Skeletal muscle tissue (tissue), 4 donors: ENCODE measurements around the gene MEIKIN. TPM values are rescaled to one million over a fixed set of nuclear protein-coding genes. Genes with fewer than 3 reads are reported as not detected.

Source experiments
- H3K27ac ChIP-seq: one replicate; pipeline ENCODE4 v1.7.0; 2013; ENCODE audit warnings: mild to moderate bottlenecking, low read depth, low read length, inconsistent platforms
- H3K27me3 ChIP-seq, 3 donors: one replicate each; pipeline ENCODE4 v1.7.0; 2013; ENCODE audit warnings: low read length in 3 of 3; ENCODE audit not compliant: control insufficient read depth in 3 of 3, insufficient read depth in 3 of 3
- H3K36me3 ChIP-seq, 3 donors: one replicate each; pipeline ENCODE4 v1.7.0; 2013; ENCODE audit warnings: low read length in 3 of 3; ENCODE audit not compliant: control insufficient read depth in 3 of 3, insufficient read depth in 3 of 3
- H3K4me1 ChIP-seq, 3 donors: one replicate each; pipeline ENCODE4 v1.7.0; 2013; ENCODE audit warnings: low read length in 3 of 3, mild to moderate bottlenecking in 3 of 3; ENCODE audit not compliant: control insufficient read depth in 3 of 3, insufficient read depth in 3 of 3
- H3K4me3 ChIP-seq, 3 donors: one replicate each; pipeline ENCODE4 v1.7.0; 2013; ENCODE audit warnings: low read length in 3 of 3
- H3K9ac ChIP-seq, 3 donors: one replicate each; pipeline ENCODE4 v1.7.0; 2013; ENCODE audit warnings: low read length in 3 of 3, mild to moderate bottlenecking in 3 of 3, moderate library complexity in 2 of 3, low read depth in 1 of 3
- H3K9me3 ChIP-seq, 3 donors: one replicate each; pipeline ENCODE4 v1.7.0; 2013; ENCODE audit warnings: low read length in 3 of 3; ENCODE audit not compliant: control insufficient read depth in 3 of 3
- total RNA-seq: library from RNA; depleted of rRNA; stranded (reverse); fragments of >200 nt; gene quantifications from one replicate; pipeline ENCODE4 v1.2.3, GENCODE V29; 2014
- donor health status: Osteomylitis.

The MEIKIN gene
- total RNA-seq, 1 donor from 2014 or later, result 0.52 TPM

GRCh38 chr5:131952301-131952857, 6.9 kb upstream of the MEIKIN start:
- Histone ChIP-seq H3K27ac (no peak overlapping the region), H3K9me3 (no peaks in the 10 kb centered on the region)

GRCh38 chr5:131950706-131951105, 5.2 kb upstream of the MEIKIN start:
- H3K27ac ChIP-seq, result no peak overlapping the region
- H3K27me3 ChIP-seq, result no peaks in the 10 kb centered on the region
- no peaks in the 10 kb centered on the region for H3K9me3 ChIP-seq
- H3K36me3 ChIP-seq, result peaks cover 0 to 4% (median 0%) of the 10 kb centered on the region in 3 donors
- no peaks in the 10 kb centered on the region for H3K4me1 ChIP-seq
- H3K9ac ChIP-seq, result no peak overlapping the region
- no peak overlapping the region for H3K4me3 ChIP-seq

More at GRCh38 chr5:131952301-131952857, 6.9 kb upstream of the MEIKIN start:
- no peaks in the 10 kb centered on the region for H3K4me1 ChIP-seq
- H3K9ac ChIP-seq, result no peak overlapping the region
- H3K36me3 ChIP-seq, result peaks cover 0 to 4% (median 0%) of the 10 kb centered on the region in 3 donors
- H3K27me3 ChIP-seq, result no peaks in the 10 kb centered on the region
- no peak overlapping the region for H3K4me3 ChIP-seq

GRCh38 chr5:131947445-131947844, 2.0 kb upstream of the MEIKIN start:
- H3K9me3 ChIP-seq, result no peaks in the 10 kb centered on the region
- H3K27ac ChIP-seq, result no peak overlapping the region
- no peaks in the 10 kb centered on the region for H3K27me3 ChIP-seq

GRCh38 chr5:131944702-131945550, 537 bp downstream of the MEIKIN start:
- no peaks in the 10 kb centered on the region for H3K27me3 ChIP-seq
- H3K4me1 ChIP-seq, result no peaks in the 10 kb centered on the region
- no peak overlapping the region for H3K9ac ChIP-seq
- no peaks in the 10 kb centered on the region for H3K36me3 ChIP-seq
- H3K9me3 ChIP-seq, result no peaks in the 10 kb centered on the region
- no peak overlapping the region for H3K4me3 ChIP-seq
- H3K27ac ChIP-seq, result no peak overlapping the region

More at GRCh38 chr5:131947445-131947844, 2.0 kb upstream of the MEIKIN start:
- Histone ChIP-seq H3K4me1 (no peaks in the 10 kb centered on the region), H3K4me3 (no peak overlapping the region), H3K9ac (no peak overlapping the region), H3K36me3 (no peaks in the 10 kb centered on the region)

- Histone ChIP-seq H3K36me3 (no peaks in the 10 kb centered on the region), H3K4me1 (no peaks in the 10 kb centered on the region), H3K27me3 (no peaks in the 10 kb centered on the region), H3K4me3 (no peak overlapping the region), H3K9me3 (no peaks in the 10 kb centered on the region), H3K27ac (no peak overlapping the region), H3K9ac (no peak overlapping the region)
These were observed 1.5 kb downstream of the MEIKIN start for GRCh38 chr5:131943916-131944315.

GRCh38 chr5:131942016-131942415, 3.4 kb downstream of the MEIKIN start:
- Histone ChIP-seq H3K27me3 (no peaks in the 10 kb centered on the region), H3K9me3 (no peaks in the 10 kb centered on the region), H3K27ac (no peak overlapping the region), H3K4me1 (no peaks in the 10 kb centered on the region), H3K9ac (no peak overlapping the region), H3K36me3 (no peaks in the 10 kb centered on the region), H3K4me3 (no peak overlapping the region)

GRCh38 chr5:131939690-131940345, 5.6 kb downstream of the MEIKIN start:
- Histone ChIP-seq H3K4me1 (no peaks in the 10 kb centered on the region), H3K9ac (no peak overlapping the region), H3K9me3 (no peaks in the 10 kb centered on the region), H3K4me3 (no peak overlapping the region), H3K27ac (no peak overlapping the region), H3K27me3 (no peaks in the 10 kb centered on the region), H3K36me3 (no peaks in the 10 kb centered on the region)

- peaks cover 0 to 10% (median 0%) of the 10 kb centered on the region in 3 donors for H3K9me3 ChIP-seq
- H3K27ac ChIP-seq, result no peak overlapping the region
- H3K9ac ChIP-seq, result no peak overlapping the region
- no peaks in the 10 kb centered on the region for H3K27me3 ChIP-seq
- no peaks in the 10 kb centered on the region for H3K4me1 ChIP-seq
- no peaks in the 10 kb centered on the region for H3K36me3 ChIP-seq
- no peak overlapping the region for H3K4me3 ChIP-seq
These were observed 13.2 kb downstream of the MEIKIN start for GRCh38 chr5:131932235-131932634.

- H3K9me3 ChIP-seq, result peaks cover 0 to 12% (median 0%) of the 10 kb centered on the region in 3 donors
- H3K4me1 ChIP-seq, result no peaks in the 10 kb centered on the region
- H3K27ac ChIP-seq, result no peak overlapping the region
- H3K27me3 ChIP-seq, result no peaks in the 10 kb centered on the region
- H3K4me3 ChIP-seq, result no peak overlapping the region
- H3K36me3 ChIP-seq, result no peaks in the 10 kb centered on the region
- H3K9ac ChIP-seq, result no peak overlapping the region
These were observed 16.5 kb downstream of the MEIKIN start for GRCh38 chr5:131928957-131929356.

GRCh38 chr5:131926168-131926567, 19.3 kb downstream of the MEIKIN start:
- Histone ChIP-seq H3K36me3 (no peaks in the 10 kb centered on the region), H3K4me3 (no peak overlapping the region), H3K9me3 (peaks cover 0 to 10% (median 0%) of the 10 kb centered on the region in 3 donors), H3K4me1 (no peaks in the 10 kb centered on the region), H3K27ac (no peak overlapping the region), H3K27me3 (no peaks in the 10 kb centered on the region), H3K9ac (no peak overlapping the region)
